ENCODE data around the gene ACOT7.
"Not testable (repeated sequence)": the region's sequence is repeated elsewhere in the genome, so short reads cannot be mapped to it uniquely, and the experiment has no call there.

ACOT7 gene

GRCh38 chr1:6307682-6308081 lies 85.9 kb downstream of the ACOT7 start:
- not testable (repeated sequence) for DNase-seq

DNA sequence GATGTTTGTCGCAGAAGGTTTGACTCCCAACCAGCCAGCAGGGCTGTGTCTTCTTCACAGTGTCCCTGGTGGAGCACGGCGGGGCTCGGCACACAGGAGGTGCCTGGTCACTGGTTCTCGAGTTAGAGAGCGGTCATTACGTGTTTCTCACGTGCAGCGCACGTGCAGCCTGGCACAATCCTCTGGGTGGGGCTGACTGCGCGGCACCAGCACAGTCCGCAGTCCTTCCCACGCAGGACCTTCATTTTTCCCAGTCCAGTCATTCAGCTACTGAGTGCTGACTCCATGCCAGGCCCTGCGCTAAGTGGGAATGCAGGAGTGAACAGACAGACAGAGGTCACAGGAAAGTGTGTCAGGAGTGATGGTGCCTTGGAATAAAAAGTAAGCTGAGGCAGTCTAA lies 86.5 kb downstream of the ACOT7 start:
- DNase-seq = no peak

DNA sequence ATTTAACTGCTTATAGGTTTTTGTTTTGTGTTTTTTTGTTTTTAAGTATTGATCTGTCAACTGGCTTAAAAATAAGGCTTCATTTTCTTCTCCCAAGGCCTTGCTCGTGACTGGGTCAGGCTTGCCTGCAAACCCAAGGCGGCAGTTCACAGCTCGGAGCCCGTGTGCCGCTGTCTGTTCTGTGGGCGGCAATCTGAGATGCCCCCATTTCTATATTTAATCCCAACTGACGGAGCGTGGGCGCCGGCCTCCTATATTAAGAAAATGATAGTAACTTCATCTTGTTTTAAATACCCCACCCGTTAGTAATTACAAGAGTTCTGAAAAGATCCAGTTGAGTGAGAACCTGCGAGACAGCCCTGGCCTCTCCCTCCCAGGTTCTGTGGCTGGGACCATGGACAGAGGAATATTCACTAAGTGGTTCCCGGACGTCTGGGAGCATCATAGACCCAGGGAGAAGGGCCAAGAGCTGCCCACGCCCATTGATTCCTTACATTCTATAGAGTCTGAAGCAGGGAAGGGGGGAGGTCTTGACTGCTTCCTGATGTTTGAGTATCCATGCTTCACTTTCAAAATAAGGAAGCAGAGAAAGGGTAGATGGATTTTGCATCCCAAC lies 90.1 kb downstream of the ACOT7 start:
- no peak for DNase-seq

- DNase-seq = no peak
These were observed 91.0 kb downstream of the ACOT7 start for GRCh38 chr1:6302568-6302967.

DNA sequence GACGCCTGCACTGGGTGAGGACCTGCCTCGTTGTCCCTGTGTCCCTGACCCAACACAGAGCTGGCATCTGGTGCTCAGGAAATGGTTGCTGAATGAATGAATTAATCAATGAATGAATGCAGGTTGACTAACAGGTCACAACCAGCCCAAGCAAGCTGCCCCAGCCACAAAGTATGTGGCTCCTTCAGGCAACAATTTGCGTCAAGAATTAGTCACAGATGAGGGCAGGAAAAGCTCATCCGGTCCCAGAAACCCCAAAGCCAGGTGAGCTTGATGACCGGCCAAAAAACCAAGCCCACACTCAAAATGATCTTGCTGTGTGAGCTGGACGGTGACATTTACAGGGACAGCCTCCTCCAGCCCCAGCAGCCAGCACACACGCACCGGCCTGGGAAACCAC lies 92.0 kb downstream of the ACOT7 start:
- DNase-seq = no peak

DNA sequence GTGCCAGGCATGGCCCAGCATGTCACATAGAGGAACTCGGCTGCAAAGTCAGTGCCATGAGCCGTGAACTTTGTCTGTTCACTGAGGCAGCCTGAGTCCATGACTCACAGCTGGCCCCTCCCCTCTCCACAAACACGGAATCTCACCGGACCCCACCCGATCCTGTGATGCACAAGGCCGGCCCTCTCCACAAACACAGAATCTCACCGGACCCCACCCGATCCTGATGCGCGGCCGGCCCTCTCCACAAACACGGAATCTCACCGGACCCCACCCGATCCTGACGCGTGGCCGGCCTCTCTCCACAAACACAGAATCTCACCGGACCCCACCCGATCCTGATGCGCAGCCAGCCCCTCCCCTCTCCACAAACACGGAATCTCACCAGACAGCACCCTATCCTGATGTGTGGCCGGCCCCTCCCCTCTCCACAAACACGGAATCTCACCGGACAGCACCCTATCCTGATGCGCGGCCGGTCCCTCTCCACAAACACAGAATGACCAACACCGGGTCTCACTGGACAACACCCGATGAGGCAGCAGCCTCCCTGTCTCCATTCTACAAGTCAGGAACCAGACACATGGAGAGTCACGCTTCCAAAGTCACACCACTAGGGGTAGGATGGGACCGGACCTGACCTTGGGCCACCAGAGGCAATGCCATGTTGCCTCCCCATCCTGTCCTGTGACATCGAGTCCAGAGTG lies 93.1 kb downstream of the ACOT7 start:
- no peak for DNase-seq

DNA sequence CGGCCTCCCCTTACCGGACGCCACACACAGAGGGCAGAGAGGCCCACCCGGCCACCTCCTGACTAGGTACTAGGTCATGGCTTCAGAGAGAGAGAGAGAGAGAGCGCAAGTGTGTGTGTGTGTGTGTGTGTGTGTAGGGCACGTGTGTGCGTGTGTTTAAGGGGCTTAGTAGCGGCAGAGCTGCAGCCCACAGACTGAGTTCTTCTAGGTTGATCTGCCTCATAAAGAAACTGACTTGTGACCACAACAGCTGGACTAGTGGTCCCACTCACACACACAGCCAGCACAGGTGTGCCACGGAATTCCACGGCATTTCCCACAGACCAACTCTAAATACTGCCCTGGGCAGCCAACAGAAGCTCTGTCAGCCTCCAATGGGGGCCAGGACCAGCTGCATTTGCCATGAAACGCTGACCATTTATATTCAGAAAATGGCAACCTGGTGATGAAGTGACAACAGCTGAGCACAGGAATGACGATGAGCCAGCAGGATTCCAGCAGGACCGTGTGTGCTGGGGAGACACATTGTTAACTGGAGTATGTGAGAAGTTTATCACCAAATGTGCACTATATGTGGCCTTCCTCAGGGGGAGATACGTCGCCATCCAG lies 93.9 kb downstream of the ACOT7 start:
- no peak for DNase-seq

GRCh38 chr1:6298940-6299465 lies 94.6 kb downstream of the ACOT7 start:
- DNase-seq = no peak

GRCh38 chr1:6298530-6298929 lies 95.0 kb downstream of the ACOT7 start:
- DNase-seq = no peak

DNA sequence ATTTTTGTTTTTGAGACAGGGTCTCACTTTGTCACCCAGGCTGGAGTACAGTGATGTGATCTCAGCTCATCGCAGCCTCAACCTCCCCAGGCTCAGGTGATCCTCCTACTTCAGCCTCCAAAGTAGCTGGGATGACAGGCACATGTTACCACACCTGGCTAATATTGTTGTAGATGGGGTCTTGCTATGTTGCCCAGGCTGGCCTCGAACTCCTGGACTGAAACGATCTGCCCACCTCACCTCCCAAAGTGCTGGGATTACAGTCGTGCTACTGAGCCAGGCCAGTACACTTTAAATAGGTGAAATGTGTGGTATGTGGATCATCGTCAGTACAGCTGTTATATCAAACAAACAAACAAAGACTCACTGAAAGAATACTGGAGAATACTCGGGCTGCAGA lies 97.7 kb downstream of the ACOT7 start:
- no peak for DNase-seq

DNA sequence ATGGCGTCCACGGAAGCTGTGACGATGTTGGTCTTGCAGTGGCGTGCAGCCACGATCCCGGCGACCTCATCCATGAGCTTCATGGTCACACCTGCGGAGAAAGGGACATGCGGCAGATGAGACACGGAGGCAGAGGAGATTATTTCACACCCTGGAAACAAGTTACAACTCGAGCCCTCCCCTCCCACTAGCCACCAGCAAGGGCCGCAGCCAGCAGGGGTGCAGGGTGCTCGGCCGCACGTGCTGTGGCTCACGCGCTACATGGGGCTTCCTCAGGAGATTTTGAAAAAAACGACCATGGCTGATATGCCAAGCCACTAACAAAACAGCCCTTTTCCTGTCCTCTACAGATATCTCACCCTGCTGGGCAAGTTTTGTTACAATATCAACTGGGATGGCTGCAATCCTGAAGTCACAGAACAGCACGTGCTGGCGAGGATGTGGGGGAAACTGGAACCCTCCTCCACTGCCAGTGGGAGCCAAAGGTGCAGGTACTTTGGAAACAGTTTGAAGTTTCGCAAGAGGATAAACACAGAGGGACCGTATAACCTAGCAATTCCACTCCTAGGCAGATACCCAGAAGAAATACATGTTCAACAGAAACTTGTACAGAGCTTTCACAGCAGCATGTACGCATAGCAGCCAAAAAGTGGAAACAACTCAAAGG lies 98.5 kb downstream of the ACOT7 start:
- no peak for DNase-seq

- DNase-seq = no peak
These were observed 99.3 kb downstream of the ACOT7 start for GRCh38 chr1:6294080-6294889.

DNA sequence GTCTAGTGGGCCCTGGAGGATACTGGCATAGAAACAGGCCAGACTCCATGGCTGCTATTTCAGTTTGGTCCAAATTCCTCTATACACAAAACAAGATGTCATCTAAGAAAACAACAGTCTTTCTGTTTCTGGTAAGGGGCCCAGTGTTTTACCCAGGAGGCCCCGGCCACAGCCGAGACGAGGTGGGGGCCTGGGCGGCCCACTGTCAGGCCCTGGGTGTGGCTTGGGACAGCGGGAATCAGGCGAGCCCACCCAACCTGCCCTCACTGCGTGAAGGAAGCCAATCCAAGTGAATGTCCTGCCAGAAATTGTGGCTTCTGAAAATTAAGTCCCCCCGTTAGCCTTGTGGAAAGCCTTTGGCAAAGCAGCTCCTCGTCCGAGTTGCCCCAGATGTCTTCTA lies 101.5 kb downstream of the ACOT7 start:
- no peak for DNase-seq

GRCh38 chr1:6288665-6289064 lies 104.9 kb downstream of the ACOT7 start:
- DNase-seq = no peak

DNA sequence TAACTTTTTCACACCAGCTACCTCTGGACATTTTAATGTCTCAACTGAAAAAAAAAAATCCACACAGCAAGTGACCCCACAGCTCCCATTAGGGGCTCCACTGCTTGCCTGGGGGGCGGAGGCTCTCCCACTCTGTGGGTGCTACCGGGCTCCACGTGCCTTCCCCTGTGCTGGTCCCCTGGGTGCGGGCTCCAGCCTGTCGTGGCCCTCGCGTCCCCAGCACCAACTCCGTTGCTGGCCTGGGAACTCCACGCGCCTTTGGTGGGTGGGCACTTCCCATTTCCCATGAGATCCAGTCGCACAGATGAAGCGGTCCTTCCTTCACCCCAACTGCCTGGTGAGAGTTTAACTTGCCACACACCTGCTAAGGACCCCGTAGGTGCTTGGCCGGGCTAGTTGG lies 105.5 kb downstream of the ACOT7 start:
- no peak for DNase-seq

- DNase-seq = no peak
These were observed 106.1 kb downstream of the ACOT7 start for GRCh38 chr1:6287431-6287886.

- DNase-seq = no peak
These were observed 106.5 kb downstream of the ACOT7 start for GRCh38 chr1:6287029-6287428.

DNA sequence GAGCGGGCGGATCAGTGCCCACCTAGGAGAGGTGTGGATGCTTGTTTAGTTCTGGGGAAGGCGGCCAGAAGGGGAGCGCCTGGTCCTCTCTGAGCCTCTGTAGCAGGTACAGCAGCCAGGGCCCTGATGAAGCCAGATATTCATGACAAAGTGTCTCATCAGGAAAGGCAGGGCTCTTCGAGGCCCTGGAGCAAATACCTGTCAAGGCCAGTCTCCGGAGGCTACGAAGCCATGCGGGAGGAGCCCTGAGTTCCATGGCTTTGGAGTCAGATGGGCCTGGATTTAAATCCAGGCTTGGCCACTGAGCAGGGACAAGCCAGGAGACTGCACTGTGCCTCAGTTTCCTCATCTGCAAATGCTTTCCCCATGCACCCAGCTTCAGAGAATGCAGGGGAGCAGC lies 107.3 kb downstream of the ACOT7 start:
- DNase-seq = no peak

DNA sequence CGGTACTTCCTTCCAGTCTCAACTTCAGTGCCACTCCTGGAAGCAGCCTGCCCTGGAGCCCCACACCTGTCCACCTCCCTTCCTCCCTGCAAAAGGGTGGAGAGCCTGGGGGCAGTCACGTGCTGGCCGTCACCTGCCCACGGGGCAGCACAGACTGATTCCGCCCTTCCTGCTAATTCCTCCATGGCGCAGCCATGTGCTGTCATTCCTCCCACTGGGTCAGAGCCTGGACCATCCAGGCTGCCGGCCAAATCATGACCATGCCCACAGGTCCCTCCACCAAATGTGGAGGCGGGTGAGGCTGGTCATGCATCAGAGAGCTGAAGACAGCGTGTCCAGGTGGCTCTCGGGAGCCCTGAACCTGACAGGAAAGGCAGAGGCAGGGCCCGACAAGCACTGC lies 108.2 kb downstream of the ACOT7 start:
- DNase-seq = no peak

DNA sequence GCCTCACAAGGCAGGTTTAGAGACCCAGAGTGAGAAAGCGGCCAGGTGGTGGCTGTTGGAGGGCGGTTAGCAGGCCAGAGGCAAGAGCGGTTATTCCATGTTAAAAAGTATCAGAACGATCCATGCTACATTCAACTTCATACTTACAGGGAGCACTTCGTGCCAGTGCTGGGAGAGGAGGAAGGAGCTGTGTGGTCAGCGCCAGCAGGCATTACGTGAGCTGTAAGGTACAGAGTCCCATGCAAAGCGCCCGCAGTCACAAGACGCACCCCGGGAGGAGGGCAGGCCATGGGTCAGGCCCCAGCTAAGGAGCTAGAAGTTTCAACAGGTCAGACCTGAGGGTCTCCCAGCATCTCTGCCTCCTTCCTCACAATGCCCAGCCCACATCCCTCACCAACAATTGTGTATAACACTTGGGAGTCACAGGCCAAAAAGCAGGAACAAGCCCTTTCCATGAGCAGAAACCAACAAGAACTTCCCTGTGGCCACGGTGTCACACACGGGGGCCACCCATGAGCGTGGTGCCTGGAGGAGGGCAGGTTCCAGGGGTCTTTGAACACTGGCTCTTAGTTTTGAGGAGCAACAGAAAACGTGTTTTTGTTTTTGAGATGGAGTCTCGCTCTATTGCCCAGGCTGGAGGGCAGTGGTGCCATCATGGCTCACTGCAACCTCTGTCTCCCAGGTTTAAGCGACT lies 110.8 kb downstream of the ACOT7 start:
- no peak for DNase-seq

DNA sequence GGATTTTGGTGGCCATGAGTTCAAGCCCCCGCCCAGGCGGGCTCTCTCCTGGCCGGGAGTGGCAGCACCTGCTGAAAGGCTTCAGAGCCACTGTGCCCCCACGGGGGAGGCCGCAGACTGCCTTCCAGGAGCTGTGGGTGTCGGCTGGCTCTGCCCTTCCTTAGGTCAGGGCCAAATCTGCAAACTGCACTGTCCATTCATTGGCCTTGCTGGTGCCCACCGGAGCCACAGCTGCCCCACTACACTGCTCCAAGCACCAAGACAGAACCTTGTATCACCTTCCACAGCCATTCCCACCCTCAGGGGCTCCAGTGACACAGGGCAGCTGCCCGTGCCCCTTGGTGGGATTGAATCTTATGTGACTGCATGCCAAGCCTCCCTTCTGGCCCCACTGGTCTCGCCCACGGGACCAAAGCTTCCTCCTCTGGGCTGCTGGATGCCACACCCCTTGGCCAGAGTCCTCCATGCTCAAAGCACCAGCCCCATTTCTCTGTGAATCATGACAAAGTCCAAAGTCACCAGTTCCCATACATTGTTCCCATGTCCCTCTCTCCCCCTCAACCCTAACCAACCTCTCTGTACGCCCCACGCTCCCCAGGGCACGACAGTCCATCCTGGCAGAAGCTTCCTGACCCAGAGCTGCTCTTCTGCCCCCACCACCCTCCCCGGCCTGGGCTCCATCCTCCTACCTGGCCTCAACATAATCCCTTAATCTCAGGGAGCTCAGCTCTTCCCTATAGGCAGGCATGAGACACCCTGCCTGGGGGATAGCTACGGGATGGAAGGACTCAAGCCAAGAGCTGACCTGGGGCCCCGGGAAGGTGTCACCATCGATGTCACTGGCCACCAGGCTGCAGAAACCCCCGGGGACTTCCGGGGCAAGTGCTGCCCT lies 111.8 kb downstream of the ACOT7 start:
- DNase-seq = no peak
